HG03457 (cell line): Measurements from ENCODE around the gene SMYD3.

Experiments used
- ATAC-seq: cut with Tn5 transposase; IDR thresholded peaks from one replicate; pipeline ENCODE4 v1.9.1; 2021; ENCODE audit warnings: moderate number of reproducible peaks; ENCODE audit not compliant: unreplicated experiment

The SMYD3 gene

GRCh38 chr1:246117066-246117791 is 389.9 kb downstream of the SMYD3 start:
- peak; percentile 83 for ATAC-seq

GRCh38 chr1:246114369-246114768 is 392.7 kb downstream of the SMYD3 start:
- ATAC-seq = no peak

- ATAC-seq = no peak
These were observed 393.5 kb downstream of the SMYD3 start for GRCh38 chr1:246113555-246114095.

- no peak for ATAC-seq
These were observed 395.5 kb downstream of the SMYD3 start for GRCh38 chr1:246111570-246111969.

- ATAC-seq = no peak
These were observed 396.5 kb downstream of the SMYD3 start for GRCh38 chr1:246110343-246111219.

- ATAC-seq = no peak
These were observed 398.7 kb downstream of the SMYD3 start for GRCh38 chr1:246108278-246108925.

- ATAC-seq = no peak
These were observed 399.4 kb downstream of the SMYD3 start for GRCh38 chr1:246107516-246108277.

GRCh38 chr1:246106342-246106763 is 400.7 kb downstream of the SMYD3 start:
- no peak for ATAC-seq

- ATAC-seq = no peak
These were observed 402.2 kb downstream of the SMYD3 start for GRCh38 chr1:246104927-246105326.

- no peak for ATAC-seq
These were observed 407.5 kb downstream of the SMYD3 start for GRCh38 chr1:246099570-246099969.

- no peak for ATAC-seq
These were observed 410.7 kb downstream of the SMYD3 start for GRCh38 chr1:246096356-246096755.

- ATAC-seq = no peak
These were observed 411.6 kb downstream of the SMYD3 start for GRCh38 chr1:246095443-246095842.

- no peak for ATAC-seq
These were observed 413.8 kb downstream of the SMYD3 start for GRCh38 chr1:246093230-246093629.

GRCh38 chr1:246092136-246092535 is 414.9 kb downstream of the SMYD3 start:
- ATAC-seq = no peak

GRCh38 chr1:246091477-246091876 is 415.6 kb downstream of the SMYD3 start:
- no peak for ATAC-seq

GRCh38 chr1:246086191-246086590 is 420.9 kb downstream of the SMYD3 start:
- ATAC-seq = no peak

GRCh38 chr1:246083416-246083815 is 423.7 kb downstream of the SMYD3 start:
- ATAC-seq = no peak

GRCh38 chr1:246081856-246082668 is 425.0 kb downstream of the SMYD3 start:
- no peak for ATAC-seq

GRCh38 chr1:246081138-246081702 is 425.9 kb downstream of the SMYD3 start:
- no peak for ATAC-seq
